ENCODE measurements around the gene TMEM221.
A peak's percentile ranks its signal among the peaks of the same experiment; 100 is the strongest.

Gene TMEM221

DNA sequence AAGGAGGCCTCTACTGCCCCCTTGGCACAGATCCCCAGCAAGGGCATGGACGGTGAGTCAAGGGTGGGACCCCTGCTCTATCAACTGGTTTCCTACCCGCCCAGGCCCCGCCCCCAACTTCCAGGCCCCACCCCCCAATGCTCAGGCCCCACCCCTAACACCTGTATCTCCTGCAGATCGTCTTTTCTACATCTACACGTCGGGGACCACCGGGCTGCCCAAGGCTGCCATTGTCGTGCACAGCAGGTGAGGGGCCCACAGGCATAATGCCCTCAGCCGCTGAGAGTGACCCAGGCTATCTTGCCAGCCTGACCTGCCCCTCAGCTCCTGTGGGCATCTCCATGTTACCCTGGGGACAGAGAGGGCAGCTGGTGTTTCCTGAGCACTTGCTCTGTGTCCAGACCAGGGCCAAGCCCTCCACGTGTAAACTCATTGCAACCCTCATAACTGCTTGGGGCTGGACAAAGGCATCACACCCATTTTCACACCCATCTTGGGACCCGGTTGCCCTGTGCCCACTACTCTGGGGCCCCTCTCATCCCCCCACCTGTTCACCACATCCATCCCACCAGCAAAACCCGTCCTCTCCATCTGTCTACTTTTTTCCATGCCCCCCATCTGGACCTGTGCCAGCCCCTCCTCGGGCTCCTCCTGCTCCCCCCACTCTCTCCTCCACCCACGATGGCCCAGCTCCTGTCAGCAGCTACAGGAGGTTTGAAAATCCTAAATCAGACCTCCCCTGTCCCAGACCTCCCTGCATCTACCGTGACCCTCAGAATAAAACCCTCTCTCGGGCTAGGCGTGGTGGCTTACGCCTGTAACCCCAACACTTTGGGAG lies 39.0 kb upstream of the TMEM221 start (continued):
- TF ChIP-seq, protein P1, sequence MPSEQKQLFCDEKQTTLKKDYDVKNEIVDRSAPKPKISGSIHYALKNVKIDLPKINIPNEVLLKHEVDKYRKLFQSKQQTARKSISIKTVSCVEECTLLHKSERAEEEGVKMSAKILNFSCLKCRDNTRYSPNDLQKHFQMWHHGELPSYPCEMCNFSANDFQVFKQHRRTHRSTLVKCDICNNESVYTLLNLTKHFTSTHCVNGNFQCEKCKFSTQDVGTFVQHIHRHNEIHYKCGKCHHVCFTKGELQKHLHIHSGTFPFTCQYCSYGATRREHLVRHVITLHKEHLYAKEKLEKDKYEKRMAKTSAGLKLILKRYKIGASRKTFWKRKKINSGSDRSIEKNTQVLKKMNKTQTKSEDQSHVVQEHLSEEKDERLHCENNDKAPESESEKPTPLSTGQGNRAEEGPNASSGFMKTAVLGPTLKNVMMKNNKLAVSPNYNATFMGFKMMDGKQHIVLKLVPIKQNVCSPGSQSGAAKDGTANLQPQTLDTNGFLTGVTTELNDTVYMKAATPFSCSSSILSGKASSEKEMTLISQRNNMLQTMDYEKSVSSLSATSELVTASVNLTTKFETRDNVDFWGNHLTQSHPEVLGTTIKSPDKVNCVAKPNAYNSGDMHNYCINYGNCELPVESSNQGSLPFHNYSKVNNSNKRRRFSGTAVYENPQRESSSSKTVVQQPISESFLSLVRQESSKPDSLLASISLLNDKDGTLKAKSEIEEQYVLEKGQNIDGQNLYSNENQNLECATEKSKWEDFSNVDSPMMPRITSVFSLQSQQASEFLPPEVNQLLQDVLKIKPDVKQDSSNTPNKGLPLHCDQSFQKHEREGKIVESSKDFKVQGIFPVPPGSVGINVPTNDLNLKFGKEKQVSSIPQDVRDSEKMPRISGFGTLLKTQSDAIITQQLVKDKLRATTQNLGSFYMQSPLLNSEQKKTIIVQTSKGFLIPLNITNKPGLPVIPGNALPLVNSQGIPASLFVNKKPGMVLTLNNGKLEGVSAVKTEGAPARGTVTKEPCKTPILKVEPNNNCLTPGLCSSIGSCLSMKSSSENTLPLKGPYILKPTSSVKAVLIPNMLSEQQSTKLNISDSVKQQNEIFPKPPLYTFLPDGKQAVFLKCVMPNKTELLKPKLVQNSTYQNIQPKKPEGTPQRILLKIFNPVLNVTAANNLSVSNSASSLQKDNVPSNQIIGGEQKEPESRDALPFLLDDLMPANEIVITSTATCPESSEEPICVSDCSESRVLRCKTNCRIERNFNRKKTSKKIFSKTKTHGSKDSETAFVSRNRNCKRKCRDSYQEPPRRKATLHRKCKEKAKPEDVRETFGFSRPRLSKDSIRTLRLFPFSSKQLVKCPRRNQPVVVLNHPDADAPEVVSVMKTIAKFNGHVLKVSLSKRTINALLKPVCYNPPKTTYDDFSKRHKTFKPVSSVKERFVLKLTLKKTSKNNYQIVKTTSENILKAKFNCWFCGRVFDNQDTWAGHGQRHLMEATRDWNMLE (tag by site-specific recombination; conservative IDR thresholded peaks at IDR 0.05; ENCODE audit: low read depth), result no peak
- no peak for TF ChIP-seq ZBTB7A (tag by site-specific recombination; IDR thresholded peaks at IDR 0.05; ENCODE audit: low read depth)
- no peak for TF ChIP-seq ZNF792 (tag by site-specific recombination; IDR thresholded peaks at IDR 0.05)
- peak; percentile 49 for TF ChIP-seq ZBTB8A (tag by site-specific recombination; IDR thresholded peaks at IDR 0.05)
- no peak for TF ChIP-seq ZNF510 (tag by site-specific recombination; IDR thresholded peaks at IDR 0.05; ENCODE audit: insufficient replicate concordance)
- TF ChIP-seq ZNF426 (tag by site-specific recombination; IDR thresholded peaks at IDR 0.05), result no peak
- TF ChIP-seq, protein P2, sequence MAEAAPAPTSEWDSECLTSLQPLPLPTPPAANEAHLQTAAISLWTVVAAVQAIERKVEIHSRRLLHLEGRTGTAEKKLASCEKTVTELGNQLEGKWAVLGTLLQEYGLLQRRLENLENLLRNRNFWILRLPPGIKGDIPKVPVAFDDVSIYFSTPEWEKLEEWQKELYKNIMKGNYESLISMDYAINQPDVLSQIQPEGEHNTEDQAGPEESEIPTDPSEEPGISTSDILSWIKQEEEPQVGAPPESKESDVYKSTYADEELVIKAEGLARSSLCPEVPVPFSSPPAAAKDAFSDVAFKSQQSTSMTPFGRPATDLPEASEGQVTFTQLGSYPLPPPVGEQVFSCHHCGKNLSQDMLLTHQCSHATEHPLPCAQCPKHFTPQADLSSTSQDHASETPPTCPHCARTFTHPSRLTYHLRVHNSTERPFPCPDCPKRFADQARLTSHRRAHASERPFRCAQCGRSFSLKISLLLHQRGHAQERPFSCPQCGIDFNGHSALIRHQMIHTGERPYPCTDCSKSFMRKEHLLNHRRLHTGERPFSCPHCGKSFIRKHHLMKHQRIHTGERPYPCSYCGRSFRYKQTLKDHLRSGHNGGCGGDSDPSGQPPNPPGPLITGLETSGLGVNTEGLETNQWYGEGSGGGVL (tag by site-specific recombination; IDR thresholded peaks at IDR 0.05), result peak; percentile 33; the same call in 1 of the 2 replicates
- TF ChIP-seq, protein P3, sequence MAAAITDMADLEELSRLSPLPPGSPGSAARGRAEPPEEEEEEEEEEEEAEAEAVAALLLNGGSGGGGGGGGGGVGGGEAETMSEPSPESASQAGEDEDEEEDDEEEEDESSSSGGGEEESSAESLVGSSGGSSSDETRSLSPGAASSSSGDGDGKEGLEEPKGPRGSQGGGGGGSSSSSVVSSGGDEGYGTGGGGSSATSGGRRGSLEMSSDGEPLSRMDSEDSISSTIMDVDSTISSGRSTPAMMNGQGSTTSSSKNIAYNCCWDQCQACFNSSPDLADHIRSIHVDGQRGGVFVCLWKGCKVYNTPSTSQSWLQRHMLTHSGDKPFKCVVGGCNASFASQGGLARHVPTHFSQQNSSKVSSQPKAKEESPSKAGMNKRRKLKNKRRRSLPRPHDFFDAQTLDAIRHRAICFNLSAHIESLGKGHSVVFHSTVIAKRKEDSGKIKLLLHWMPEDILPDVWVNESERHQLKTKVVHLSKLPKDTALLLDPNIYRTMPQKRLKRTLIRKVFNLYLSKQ (tag by site-specific recombination; IDR thresholded peaks at IDR 0.05; ENCODE audit: borderline replicate concordance), result no peak
- no peak for TF ChIP-seq ZNF112 (tag by site-specific recombination; IDR thresholded peaks at IDR 0.05)
- TF ChIP-seq ZNF837 (tag by site-specific recombination; IDR thresholded peaks at IDR 0.05), result no peak
- no peak for TF ChIP-seq ZNF202 (tag by site-specific recombination; IDR thresholded peaks at IDR 0.05; ENCODE audit: borderline replicate concordance)
- peak; percentile 54 for TF ChIP-seq SCRT2 (tag by site-specific recombination; IDR thresholded peaks at IDR 0.05)
- no peak for TF ChIP-seq ZNF175 (tag by site-specific recombination; IDR thresholded peaks at IDR 0.05)
- no peak for TF ChIP-seq ZNF701 (tag by site-specific recombination; IDR thresholded peaks at IDR 0.05)

DNA sequence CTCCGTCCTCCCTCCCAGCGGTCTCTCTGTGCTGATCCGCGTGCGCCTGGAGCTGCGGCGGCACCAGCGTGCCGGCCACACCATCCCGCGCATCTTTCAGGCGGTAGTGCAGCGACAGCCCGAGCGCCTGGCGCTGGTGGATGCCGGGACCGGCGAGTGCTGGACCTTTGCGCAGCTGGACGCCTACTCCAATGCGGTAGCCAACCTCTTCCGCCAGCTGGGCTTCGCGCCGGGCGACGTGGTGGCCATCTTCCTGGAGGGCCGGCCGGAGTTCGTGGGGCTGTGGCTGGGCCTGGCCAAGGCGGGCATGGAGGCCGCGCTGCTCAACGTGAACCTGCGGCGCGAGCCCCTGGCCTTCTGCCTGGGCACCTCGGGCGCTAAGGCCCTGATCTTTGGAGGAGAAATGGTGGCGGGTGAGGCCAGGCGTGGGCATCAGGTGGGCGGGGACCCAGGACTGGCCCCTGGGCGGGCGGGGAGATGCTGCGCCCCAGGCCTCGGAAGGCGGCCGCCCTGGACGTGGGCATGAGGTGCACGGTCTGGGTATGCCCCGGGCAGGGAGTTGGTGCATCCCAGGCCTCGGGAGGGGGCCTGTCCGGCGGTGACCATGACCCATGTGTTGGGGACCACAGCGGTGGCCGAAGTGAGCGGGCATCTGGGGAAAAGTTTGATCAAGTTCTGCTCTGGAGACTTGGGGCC lies 38.2 kb upstream of the TMEM221 start:
- H3K4me1 ChIP-seq (ENCODE audit: control insufficient read depth, insufficient read depth, low read length), result 0 out of 2 replicates have a peak, but pooled peaks cover 2% of the 10 kb centered on the region
- H3K27ac ChIP-seq (ENCODE audit: extremely low read depth, low read depth, low read length), result no peak overlapping the region
- no peak overlapping the region for H3K4me3 ChIP-seq (ENCODE audit: low read depth, low read length)
- H3K36me3 ChIP-seq (ENCODE audit: control insufficient read depth in 2 of 2, insufficient read depth in 1 of 2, low read length in 2 of 2), result no peaks in the 10 kb centered on the region
- CTCF ChIA-PET, result interaction anchor here (2.6 kb wide), 1 partner anchor 9 kb away, joined by 9 read pairs; no protein-coding TSS in a partner anchor
- H3K9me3 ChIP-seq (ENCODE audit: control insufficient read depth, insufficient read depth, low read depth, low read length), result no peaks in the 10 kb centered on the region
- POLR2A ChIA-PET, result no interaction called here
- TF ChIP-seq OVOL3 (tag by site-specific recombination; IDR thresholded peaks at IDR 0.05) (no peak), ZNF48 (tag by site-specific recombination; IDR thresholded peaks at IDR 0.05) (no peak), ZNF600 (tag by site-specific recombination; IDR thresholded peaks at IDR 0.05) (no peak), BCL11B (tag by site-specific recombination; IDR thresholded peaks at IDR 0.05; ENCODE audit: low read depth) (no peak)
- TF ChIP-seq, protein P4, sequence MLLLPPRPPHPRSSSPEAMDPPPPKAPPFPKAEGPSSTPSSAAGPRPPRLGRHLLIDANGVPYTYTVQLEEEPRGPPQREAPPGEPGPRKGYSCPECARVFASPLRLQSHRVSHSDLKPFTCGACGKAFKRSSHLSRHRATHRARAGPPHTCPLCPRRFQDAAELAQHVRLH (tag by site-specific recombination; IDR thresholded peaks at IDR 0.05), result no peak
- TF ChIP-seq, protein P5, sequence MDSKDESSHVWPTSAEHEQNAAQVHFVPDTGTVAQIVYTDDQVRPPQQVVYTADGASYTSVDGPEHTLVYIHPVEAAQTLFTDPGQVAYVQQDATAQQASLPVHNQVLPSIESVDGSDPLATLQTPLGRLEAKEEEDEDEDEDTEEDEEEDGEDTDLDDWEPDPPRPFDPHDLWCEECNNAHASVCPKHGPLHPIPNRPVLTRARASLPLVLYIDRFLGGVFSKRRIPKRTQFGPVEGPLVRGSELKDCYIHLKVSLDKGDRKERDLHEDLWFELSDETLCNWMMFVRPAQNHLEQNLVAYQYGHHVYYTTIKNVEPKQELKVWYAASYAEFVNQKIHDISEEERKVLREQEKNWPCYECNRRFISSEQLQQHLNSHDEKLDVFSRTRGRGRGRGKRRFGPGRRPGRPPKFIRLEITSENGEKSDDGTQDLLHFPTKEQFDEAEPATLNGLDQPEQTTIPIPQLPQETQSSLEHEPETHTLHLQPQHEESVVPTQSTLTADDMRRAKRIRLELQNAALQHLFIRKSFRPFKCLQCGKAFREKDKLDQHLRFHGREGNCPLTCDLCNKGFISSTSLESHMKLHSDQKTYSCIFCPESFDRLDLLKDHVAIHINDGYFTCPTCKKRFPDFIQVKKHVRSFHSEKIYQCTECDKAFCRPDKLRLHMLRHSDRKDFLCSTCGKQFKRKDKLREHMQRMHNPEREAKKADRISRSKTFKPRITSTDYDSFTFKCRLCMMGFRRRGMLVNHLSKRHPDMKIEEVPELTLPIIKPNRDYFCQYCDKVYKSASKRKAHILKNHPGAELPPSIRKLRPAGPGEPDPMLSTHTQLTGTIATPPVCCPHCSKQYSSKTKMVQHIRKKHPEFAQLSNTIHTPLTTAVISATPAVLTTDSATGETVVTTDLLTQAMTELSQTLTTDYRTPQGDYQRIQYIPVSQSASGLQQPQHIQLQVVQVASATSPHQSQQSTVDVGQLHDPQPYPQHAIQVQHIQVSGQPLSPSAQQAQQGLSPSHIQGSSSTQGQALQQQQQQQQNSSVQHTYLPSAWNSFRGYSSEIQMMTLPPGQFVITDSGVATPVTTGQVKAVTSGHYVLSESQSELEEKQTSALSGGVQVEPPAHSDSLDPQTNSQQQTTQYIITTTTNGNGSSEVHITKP (tag by site-specific recombination; IDR thresholded peaks at IDR 0.05), result no peak
- TF ChIP-seq, protein P6, sequence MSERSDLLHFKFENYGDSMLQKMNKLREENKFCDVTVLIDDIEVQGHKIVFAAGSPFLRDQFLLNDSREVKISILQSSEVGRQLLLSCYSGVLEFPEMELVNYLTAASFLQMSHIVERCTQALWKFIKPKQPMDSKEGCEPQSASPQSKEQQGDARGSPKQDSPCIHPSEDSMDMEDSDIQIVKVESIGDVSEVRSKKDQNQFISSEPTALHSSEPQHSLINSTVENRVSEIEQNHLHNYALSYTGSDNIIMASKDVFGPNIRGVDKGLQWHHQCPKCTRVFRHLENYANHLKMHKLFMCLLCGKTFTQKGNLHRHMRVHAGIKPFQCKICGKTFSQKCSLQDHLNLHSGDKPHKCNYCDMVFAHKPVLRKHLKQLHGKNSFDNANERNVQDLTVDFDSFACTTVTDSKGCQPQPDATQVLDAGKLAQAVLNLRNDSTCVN (tag by site-specific recombination; optimal IDR thresholded peaks at IDR 0.05), result no peak

Data from HEK293 (cell line).